CD14-positive monocyte (primary cell): ENCODE data around the gene LAMA3. TPM values are rescaled to one million over a fixed set of nuclear protein-coding genes. Genes with fewer than 3 reads are reported as not detected.

Experiments
- DNase-seq, 3 donors: peaks; one replicate each; pipeline ENCODE4 v3.0.0-alpha.2; 2011 to 2022
- H2AFZ ChIP-seq: 2 replicates; pipeline ENCODE4 v1.6.0; 2012; ENCODE audit warnings: mild to moderate bottlenecking, low read depth, low read length, inconsistent platforms; ENCODE audit not compliant: insufficient read depth, poor library complexity, severe bottlenecking
- H3K27ac ChIP-seq, 2 donors: 1 replicate in 1 of 2; 2 replicates in 1 of 2; pipeline ENCODE4 v1.5.1; 2012 to 2013; ENCODE audit warnings: low read length in 2 of 2, control low read depth in 1 of 2, inconsistent platforms in 1 of 2, low read depth in 1 of 2, mild to moderate bottlenecking in 1 of 2
- H3K27me3 ChIP-seq, 2 donors: one replicate each; pipeline versions ENCODE4 v1.6.0 to v1.6.1; 2011 to 2013; ENCODE audit warnings: low read length in 2 of 2; ENCODE audit not compliant: control insufficient read depth in 2 of 2, insufficient read depth in 2 of 2
- H3K36me3 ChIP-seq, 2 donors: replicated peaks in 1 of 2; 1 replicate in 1 of 2; 2 replicates in 1 of 2; pipeline versions ENCODE4 v1.5.1 to v1.6.1; 2012 to 2013; ENCODE audit warnings: low read length in 2 of 2, control low read depth in 1 of 2, inconsistent platforms in 1 of 2, mild to moderate bottlenecking in 1 of 2; ENCODE audit not compliant: insufficient read depth in 2 of 2, control insufficient read depth in 1 of 2
- H3K4me1 ChIP-seq, 2 donors: 1 replicate in 1 of 2; 2 replicates in 1 of 2; pipeline versions ENCODE4 v1.5.1 to v1.6.1; 2012 to 2013; ENCODE audit warnings: low read length in 2 of 2, control low read depth in 1 of 2, inconsistent platforms in 1 of 2, mild to moderate bottlenecking in 1 of 2, moderate library complexity in 1 of 2; ENCODE audit not compliant: insufficient read depth in 2 of 2, control insufficient read depth in 1 of 2
- H3K4me2 ChIP-seq: replicated peaks from 2 replicates; pipeline ENCODE3; 2012; ENCODE audit warnings: low read length, moderate library complexity, mild to moderate bottlenecking; ENCODE audit not compliant: poor library complexity, severe bottlenecking; ENCODE audit errors: extremely low read depth
- H3K4me3 ChIP-seq, 3 experiments: fragments of 200-600 bp in 1 of 3; sonication (generic) in 1 of 3; replicated peaks in 1 of 3; 1 replicate in 2 of 3; 2 replicates in 1 of 3; pipeline ENCODE4 v1.5.1; 2011 to 2013; ENCODE audit warnings: low read length in 3 of 3, mild to moderate bottlenecking in 3 of 3, control low read depth in 2 of 3, low read depth in 2 of 3, inconsistent platforms in 1 of 3, moderate library complexity in 1 of 3
- H3K79me2 ChIP-seq: 2 replicates; pipeline ENCODE4 v1.6.0; 2012; ENCODE audit warnings: mild to moderate bottlenecking, control low read depth, inconsistent platforms, low read length, moderate library complexity; ENCODE audit not compliant: insufficient read depth
- H3K9ac ChIP-seq: 2 replicates; pipeline ENCODE4 v1.6.0; 2017; ENCODE audit warnings: low read length, mild to moderate bottlenecking; ENCODE audit not compliant: insufficient read depth, poor library complexity, severe bottlenecking
- H3K9me3 ChIP-seq, 2 donors: replicated peaks in 1 of 2; 1 replicate in 1 of 2; 2 replicates in 1 of 2; pipeline versions ENCODE4 v1.5.1 to v1.6.1; 2012 to 2013; ENCODE audit warnings: low read length in 2 of 2, control low read depth in 1 of 2; ENCODE audit not compliant: control insufficient read depth in 1 of 2, insufficient read depth in 1 of 2
- H4K20me1 ChIP-seq: 2 replicates; pipeline ENCODE4 v1.6.0; 2012; ENCODE audit warnings: mild to moderate bottlenecking, low read length, control low read depth, moderate library complexity; ENCODE audit not compliant: insufficient read depth
- H3K27ac Mint-ChIP-seq, 7 donors: one replicate each; pipeline ENCODE4 v1.8.0; 2020; ENCODE audit warnings: mild to moderate bottlenecking in 7 of 7, mixed read lengths in 7 of 7, moderate library complexity in 6 of 7, inconsistent platforms in 2 of 7
- H3K27me3 Mint-ChIP-seq, 3 donors: one replicate each; pipeline ENCODE4 v1.8.0; 2021 to 2022; ENCODE audit warnings: low read depth in 3 of 3, mild to moderate bottlenecking in 3 of 3, mixed read lengths in 3 of 3, moderate library complexity in 3 of 3, inconsistent platforms in 1 of 3
- H3K36me3 Mint-ChIP-seq, 2 donors: one replicate each; pipeline ENCODE4 v1.8.0; 2020; ENCODE audit warnings: mixed read lengths in 2 of 2, inconsistent platforms in 1 of 2, mild to moderate bottlenecking in 1 of 2
- H3K4me1 Mint-ChIP-seq: one replicate; pipeline ENCODE4 v1.8.0; 2020; ENCODE audit warnings: mild to moderate bottlenecking, mixed read lengths
- H3K4me3 Mint-ChIP-seq, 2 donors: one replicate each; pipeline ENCODE4 v1.8.0; 2020; ENCODE audit warnings: mild to moderate bottlenecking in 2 of 2, mixed read lengths in 2 of 2, moderate library complexity in 1 of 2
- H3K9me3 Mint-ChIP-seq, 7 donors: one replicate each; pipeline ENCODE4 v1.8.0; 2020 to 2022; ENCODE audit warnings: mixed read lengths in 7 of 7, mild to moderate bottlenecking in 6 of 7, moderate library complexity in 6 of 7, inconsistent platforms in 2 of 7
- CTCF ChIP-seq: fragments of 200-600 bp; IDR thresholded peaks from one replicate; pipeline ENCODE4 v1.8.0; 2022; ENCODE audit warnings: antibody characterized with exemption, mild to moderate bottlenecking
- WGBS: methylation state at CpG from one replicate; pipeline ENCODE4 v1.1.5; 2013; ENCODE audit warnings: missing lambda C conversion rate; ENCODE audit not compliant: insufficient coverage; 5-methylcytosine and 5-hydroxymethylcytosine counted together
- intact Hi-C, 2 donors: fragments of 100-400 bp; cut with micrococcal nuclease; formaldehyde crosslinking; loops; one replicate each; pipeline versions ENCODE4 v1.15.0 to v1.15.1; 2023
- polyA plus RNA-seq, 3 donors: library from polyadenylated mRNA; depleted of rRNA in 1 of 3; unstranded in 2 of 3; stranded (reverse) in 1 of 3; fragments of 300-500 nt in 2 of 3; fragments of >200 nt in 1 of 3; fragmentation: Illumina TruSeq in 2 of 3; gene quantifications; 1 replicate in 2 of 3; 2 replicates in 1 of 3; pipeline ENCODE4 v1.2.3, GENCODE V29; 2012 to 2021

Gene LAMA3
- polyA plus RNA-seq, 3 donors, result not detected

- Mint-ChIP-seq H3K27me3 (peaks cover 20 to 33% (median 24%) of the 10 kb centered on the region in 3 donors), H3K9me3 (peaks cover 0 to 3% (median 0%) of the 10 kb centered on the region in 7 donors), H3K27ac (no peak overlapping the region), H3K4me1 (peaks cover 5% of the 10 kb centered on the region), H3K36me3 (no peaks in the 10 kb centered on the region), H3K4me3 (no peak overlapping the region)
- Histone ChIP-seq H2AFZ (no peak overlapping the region), H3K36me3 (no peaks in the 10 kb centered on the region), H3K9ac (no peak overlapping the region), H3K79me2 (no peaks in the 10 kb centered on the region), H3K4me3 (no peak overlapping the region), H3K4me2 (no peak overlapping the region), H3K4me1 (peaks cover 0 to 4% of the 10 kb centered on the region in 2 donors), H3K9me3 (no peaks in the 10 kb centered on the region), H3K27me3 (peaks cover 4 to 5% of the 10 kb centered on the region in 2 donors), H3K27ac (no peak overlapping the region), H4K20me1 (no peaks in the 10 kb centered on the region)
- no peak for TF ChIP-seq CTCF
- no CpG with 5 or more reads among the region's 4 CpGs for WGBS
- no peak for DNase-seq
- intact Hi-C loops, result no loop called here
Observed at GRCh38 chr18:23669804-23670405, 19.3 kb upstream of the LAMA3 start.

- intact Hi-C loops, result no loop called here
- Mint-ChIP-seq H3K4me1 (peaks cover 2% of the 10 kb centered on the region), H3K4me3 (no peak overlapping the region), H3K36me3 (no peaks in the 10 kb centered on the region), H3K27ac (no peak overlapping the region), H3K27me3 (peaks cover 16 to 26% (median 23%) of the 10 kb centered on the region in 3 donors), H3K9me3 (peaks cover 0 to 3% (median 0%) of the 10 kb centered on the region in 7 donors)
- no peak for TF ChIP-seq CTCF
- H3K27me3 ChIP-seq, result peaks cover 3 to 4% of the 10 kb centered on the region in 2 donors
- no peak overlapping the region for H3K9ac ChIP-seq
- H3K4me2 ChIP-seq, result no peak overlapping the region
- no peak overlapping the region for H2AFZ ChIP-seq
- no peak overlapping the region for H3K4me3 ChIP-seq
- no peaks in the 10 kb centered on the region for H3K36me3 ChIP-seq
- H3K9me3 ChIP-seq, result no peaks in the 10 kb centered on the region
- H3K79me2 ChIP-seq, result no peaks in the 10 kb centered on the region
- H3K27ac ChIP-seq, result no peak overlapping the region
- DNase-seq, result no peak
- 90% methylated on average over 1 of the region's 1 CpG for WGBS
- no peaks in the 10 kb centered on the region for H3K4me1 ChIP-seq
- no peaks in the 10 kb centered on the region for H4K20me1 ChIP-seq
Observed at GRCh38 chr18:23671564-23671963, 17.7 kb upstream of the LAMA3 start.
